GM18526 (cell line): ENCODE measurements around the gene ZBBX.

ENCODE experiments used
- POLR2A ChIP-seq: IDR thresholded peaks from 3 replicates; pipeline ENCODE4 v1.6.1; 2011; ENCODE audit not compliant: insufficient read length; ENCODE audit errors: extremely low read depth

ZBBX gene

GRCh38 chr3:167228135-167228534 lies 152.0 kb downstream of the ZBBX start:
- no peak for TF ChIP-seq POLR2A

- TF ChIP-seq POLR2A: no peak
Measured at GRCh38 chr3:167225821-167226220, 154.3 kb downstream of the ZBBX start.

GRCh38 chr3:167209011-167209410 lies 171.1 kb downstream of the ZBBX start:
- no peak for TF ChIP-seq POLR2A

- no peak for TF ChIP-seq POLR2A
Measured at GRCh38 chr3:167203062-167203461, 177.0 kb downstream of the ZBBX start.

GRCh38 chr3:167198949-167199600 lies 181.0 kb downstream of the ZBBX start:
- no peak for TF ChIP-seq POLR2A
